ENCODE results near the gene SLC29A4. TPM values are rescaled to one million over a fixed set of nuclear protein-coding genes. Genes with fewer than 3 reads are reported as not detected.

The SLC29A4 gene
- total and polyA plus RNA-seq, 2 of the 8 experiments (the other 6 are each of a cell fraction or from before 2014, with no cell fraction given): 6.9 to 15.1 TPM

GRCh38 chr7:5276611-5277010 lies 6.1 kb upstream of the SLC29A4 start:
- Histone ChIP-seq H3K23ac (ENCODE audit: insufficient read length) (no peak overlapping the region), H3K14ac (ENCODE audit: insufficient read length) (no peak overlapping the region), H2BK20ac (ENCODE audit: low read length) (no peak overlapping the region), H4K8ac (ENCODE audit: extremely low read depth, insufficient read depth, low read length) (no peak overlapping the region), H3K27me3 (replicated peaks in 1 of 4; ENCODE audit: control insufficient read depth in 3 of 4, extremely low read depth in 1 of 4, insufficient read depth in 3 of 4, low read length in 3 of 4) (no peaks in the 10 kb centered on the region), H3K4ac (replicated peaks; ENCODE audit: insufficient read length, low read depth, low read length) (no peak overlapping the region), H3K27ac (ENCODE audit: low read depth, low read length) (no peak overlapping the region), H3K4me2 (ENCODE audit: insufficient read depth in 1 of 2, low read depth in 2 of 2, low read length in 2 of 2) (no peak overlapping the region), H3K36me3 (ENCODE audit: control insufficient read depth in 2 of 4, insufficient read depth in 4 of 4, low read length in 3 of 4) (no peaks in the 10 kb centered on the region), H2AFZ (ENCODE audit: low read length) (no peak overlapping the region), H2BK12ac (ENCODE audit: low read depth, low read length) (no peak overlapping the region), H2BK5ac (ENCODE audit: low read depth, low read length) (no peak overlapping the region), H4K91ac (replicated peaks; ENCODE audit: insufficient read length, low read length) (no peak overlapping the region), H2BK120ac (replicated peaks; ENCODE audit: low read depth, low read length) (no peak overlapping the region), H3K18ac (ENCODE audit: extremely low read depth, low read length) (no peak overlapping the region), H3K79me1 (ENCODE audit: low read depth, low read length) (no peaks in the 10 kb centered on the region), H3K9me3 (ENCODE audit: insufficient read depth in 2 of 2, low read depth in 1 of 2, low read length in 1 of 2) (no peaks in the 10 kb centered on the region), H3K4me3 (ENCODE audit: extremely low read depth in 1 of 4, insufficient read depth in 2 of 4, low read depth in 3 of 4, low read length in 4 of 4) (no peak overlapping the region), H3K56ac (replicated peaks; ENCODE audit: insufficient read length, low read depth, low read length) (no peak overlapping the region), H3K79me2 (ENCODE audit: control insufficient read depth in 1 of 2, insufficient read depth in 2 of 2, low read length in 2 of 2) (no peaks in the 10 kb centered on the region), H4K5ac (ENCODE audit: insufficient read length, low read depth, low read length) (no peak overlapping the region), H2BK15ac (ENCODE audit: low read length) (no peak overlapping the region), H3K4me1 (replicated peaks in 1 of 4; ENCODE audit: control insufficient read depth in 3 of 4, insufficient read depth in 4 of 4, low read length in 3 of 4) (peaks cover 0 to under 1% (median 0%) of the 10 kb centered on the region in 4 experiments; a peak in 1 of 7 replicates), H3K9ac (replicated peaks in 1 of 4; ENCODE audit: extremely low read depth in 1 of 4, low read depth in 3 of 4, low read length in 3 of 4) (no peak overlapping the region), H2AK5ac (ENCODE audit: low read depth, low read length) (no peak overlapping the region), H4K20me1 (replicated peaks in 1 of 2; ENCODE audit: control insufficient read depth in 1 of 2, insufficient read depth in 2 of 2, low read length in 2 of 2) (no peaks in the 10 kb centered on the region), H3K23me2 (ENCODE audit: low read depth, low read length) (no peaks in the 10 kb centered on the region; the same call in 1 of the 2 replicates)
- DNase-seq (ENCODE audit: low read depth in 1 of 2, low spot score in 2 of 2) (no peak), FAIRE-seq (no peak)
- CTCF ChIA-PET (ENCODE audit: partially characterized antibody): interaction anchor here (1.9 kb wide), 1 partner anchor 36 kb away, joined by 9 read pairs; no protein-coding TSS in a partner anchor
- 90% methylated on average over 12 of the region's 15 CpGs; no CpG with 5 or more reads in 1 of the 2 experiments for WGBS, 2 experiments (ENCODE audit: extremely low coverage in 1 of 2, insufficient coverage in 1 of 2, insufficient read length in 1 of 2, insufficient replicate concordance in 2 of 2, low coverage in 1 of 2, low lambda C conversion rate in 2 of 2, missing lambda C conversion rate in 1 of 2)
- POLR2A ChIA-PET (ENCODE audit: partially characterized antibody): no interaction called here
- TF ChIP-seq SP2 (IDR thresholded peaks at IDR 0.05; ENCODE audit: low read length) (no peak), EZH2 (IDR thresholded peaks at IDR 0.05; ENCODE audit: low read depth, low read length, severe bottlenecking) (no peak), GTF2F1 (IDR thresholded peaks at IDR 0.05; ENCODE audit: borderline replicate concordance, low read depth, low read length) (no peak), CHD1 (IDR thresholded peaks at IDR 0.05; ENCODE audit: low read depth, low read length) (no peak), SRF (IDR thresholded peaks at IDR 0.05; ENCODE audit: low read depth, low read length) (no peak), FOSL1 (IDR thresholded peaks at IDR 0.05; ENCODE audit: insufficient read depth, low read depth, low read length) (no peak), TBP (IDR thresholded peaks at IDR 0.05; ENCODE audit: low read depth, low read length) (no peak), SAP30 (IDR thresholded peaks at IDR 0.05; ENCODE audit: insufficient read depth, insufficient replicate concordance, low read length) (no peak)
